Neural cell (in vitro differentiated cells): ENCODE measurements around the gene HSBP1. TPM values are rescaled to one million over a fixed set of nuclear protein-coding genes. Genes with fewer than 3 reads are reported as not detected.

Experiments
- H2AFZ ChIP-seq: fragments of 200-600, 300-800 bp; sonication (generic), shearing (Covaris generic); 2 replicates; pipeline ENCODE4 v1.6.0; 2014; ENCODE audit warnings: low read depth, mild to moderate bottlenecking, antibody characterized with exemption, low read length, moderate library complexity
- H3F3A ChIP-seq: fragments of 200-600 bp; shearing (Covaris generic); 2 replicates; pipeline ENCODE4 v1.6.1; 2016; ENCODE audit warnings: mild to moderate bottlenecking, moderate library complexity, mixed read lengths, antibody characterized with exemption, low read length; ENCODE audit not compliant: insufficient read depth, poor library complexity, severe bottlenecking
- H3K27ac ChIP-seq: fragments of 200-600, 300-800 bp; sonication (generic), shearing (Covaris generic); 2 replicates; pipeline ENCODE4 v1.5.1; 2014; ENCODE audit warnings: mild to moderate bottlenecking, low read length, moderate library complexity
- H3K27me3 ChIP-seq: fragments of 300-800, 200-600 bp; sonication (generic), shearing (Covaris generic); 2 replicates; pipeline ENCODE4 v1.6.0; 2014; ENCODE audit warnings: mild to moderate bottlenecking, low read depth, low read length, moderate library complexity; ENCODE audit not compliant: insufficient read depth
- H3K36me3 ChIP-seq: fragments of 300-800, 200-600 bp; sonication (generic), shearing (Covaris generic); 2 replicates; pipeline ENCODE4 v1.5.1; 2014; ENCODE audit warnings: mild to moderate bottlenecking, antibody characterized with exemption, low read length, moderate library complexity; ENCODE audit not compliant: insufficient read depth
- H3K4me2 ChIP-seq: fragments of 300-800, 200-600 bp; sonication (generic), shearing (Covaris generic); 2 replicates; pipeline ENCODE4 v1.6.0; 2014; ENCODE audit warnings: mild to moderate bottlenecking, low read length
- H3K4me3 ChIP-seq: fragments of 300-800, 200-600 bp; sonication (generic), shearing (Covaris generic); 2 replicates; pipeline ENCODE4 v1.5.1; 2014; ENCODE audit warnings: mild to moderate bottlenecking, low read length, moderate library complexity
- H3K79me2 ChIP-seq: fragments of 200-600 bp; shearing (Covaris generic); replicated peaks from 2 replicates; pipeline ENCODE4 v1.6.0; 2014; ENCODE audit warnings: mild to moderate bottlenecking, low read length, moderate library complexity; ENCODE audit not compliant: insufficient read depth
- H3K9ac ChIP-seq: fragments of 300-800, 200-600 bp; sonication (generic), shearing (Covaris generic); 2 replicates; pipeline ENCODE4 v1.6.1; 2016; ENCODE audit warnings: mild to moderate bottlenecking, low read length, mixed read lengths
- H3K9me2 ChIP-seq: fragments of 200-600 bp; shearing (Covaris generic); 2 replicates; pipeline ENCODE4 v1.6.1; 2016; ENCODE audit warnings: mild to moderate bottlenecking, low read length, mixed read lengths; ENCODE audit not compliant: insufficient read depth
- H3K9me3 ChIP-seq: fragments of 200-600, 300-800 bp; sonication (generic), shearing (Covaris generic); 2 replicates; pipeline ENCODE4 v1.6.1; 2016; ENCODE audit warnings: mild to moderate bottlenecking, mixed run types, low read length, moderate library complexity, mixed read lengths
- H4K20me1 ChIP-seq: fragments of 200-600 bp; shearing (Covaris generic); 2 replicates; pipeline ENCODE4 v1.6.1; 2016; ENCODE audit warnings: mild to moderate bottlenecking, mixed run types; ENCODE audit not compliant: insufficient read depth
- CTCF ChIP-seq: fragments of 450-650 bp; IDR thresholded peaks from 2 replicates; pipeline ENCODE4 v1.5.1; 2014; ENCODE audit warnings: antibody characterized with exemption, mild to moderate bottlenecking, moderate library complexity; ENCODE audit not compliant: poor library complexity, severe bottlenecking
- EP300 ChIP-seq: fragments of 450-650 bp; conservative IDR thresholded peaks from 2 replicates; pipeline ENCODE4 v1.6.1; 2014; ENCODE audit warnings: antibody characterized with exemption, mild to moderate bottlenecking, moderate library complexity; ENCODE audit not compliant: poor library complexity, severe bottlenecking
- EZH2 ChIP-seq: fragments of 200-600, 300-800 bp; shearing (Covaris generic), sonication (generic); IDR thresholded peaks from 2 replicates; pipeline ENCODE4 v1.6.1; 2014; ENCODE audit warnings: antibody characterized with exemption, low read length, borderline replicate concordance, mild to moderate bottlenecking; ENCODE audit not compliant: insufficient read depth, poor library complexity, severe bottlenecking
- MXI1 ChIP-seq: fragments of 450-650 bp; conservative IDR thresholded peaks from 2 replicates; pipeline ENCODE4 v1.6.1; 2014; ENCODE audit warnings: antibody characterized with exemption, mild to moderate bottlenecking; ENCODE audit not compliant: poor library complexity, severe bottlenecking
- POLR2AphosphoS5 ChIP-seq: IDR thresholded peaks from 2 replicates; pipeline ENCODE4 v1.6.1; 2012
- RAD21 ChIP-seq: fragments of 450-650 bp; conservative IDR thresholded peaks from 2 replicates; pipeline ENCODE4 v1.6.1; 2014; ENCODE audit warnings: antibody characterized with exemption, mild to moderate bottlenecking, moderate library complexity
- REST ChIP-seq: IDR thresholded peaks from 2 replicates; pipeline ENCODE4 v1.6.1; 2012; ENCODE audit warnings: borderline replicate concordance
- SMC3 ChIP-seq: fragments of 450-650 bp; conservative IDR thresholded peaks from 2 replicates; pipeline ENCODE4 v1.6.1; 2014; ENCODE audit warnings: antibody characterized with exemption, mild to moderate bottlenecking, moderate library complexity; ENCODE audit not compliant: poor library complexity
- TAF1 ChIP-seq: IDR thresholded peaks from 2 replicates; pipeline ENCODE4 v1.6.1; 2012; ENCODE audit warnings: low read depth
- polyA plus RNA-seq: library from polyadenylated mRNA; depleted of rRNA; stranded (reverse); fragments of >200 nt; gene quantifications from 2 replicates; pipeline ENCODE4 v1.2.3, GENCODE V29; 2014

The HSBP1 gene
- polyA plus RNA-seq, 1 donor from 2014 or later = 158 TPM

DNA sequence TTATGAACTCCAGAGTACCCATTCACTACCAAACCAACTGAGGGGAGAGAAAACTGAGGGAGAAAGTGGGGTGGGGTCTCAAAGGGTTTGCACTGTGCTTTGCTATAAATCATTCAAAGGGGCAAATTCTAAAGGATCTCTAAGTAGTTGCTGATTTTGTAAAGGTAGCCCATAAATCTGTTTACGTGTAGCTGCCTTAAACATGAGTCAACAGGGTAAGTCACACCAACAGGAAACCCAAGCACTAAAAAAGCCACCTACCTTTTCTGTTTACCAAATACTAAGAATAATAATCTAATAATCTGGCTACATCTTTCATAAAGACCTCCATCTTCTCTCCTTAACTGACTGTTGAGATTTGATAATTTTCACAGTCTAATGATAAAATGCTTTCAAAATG is 8.4 kb upstream of the HSBP1 start:
- no peak for TF ChIP-seq RAD21
- no peak for TF ChIP-seq POLR2AphosphoS5
- no peak for TF ChIP-seq EZH2
- TF ChIP-seq CTCF = no peak
- no peak for TF ChIP-seq MXI1
- TF ChIP-seq EP300 = no peak
- no peak for TF ChIP-seq TAF1
- no peak for TF ChIP-seq SMC3
- TF ChIP-seq REST = no peak

DNA sequence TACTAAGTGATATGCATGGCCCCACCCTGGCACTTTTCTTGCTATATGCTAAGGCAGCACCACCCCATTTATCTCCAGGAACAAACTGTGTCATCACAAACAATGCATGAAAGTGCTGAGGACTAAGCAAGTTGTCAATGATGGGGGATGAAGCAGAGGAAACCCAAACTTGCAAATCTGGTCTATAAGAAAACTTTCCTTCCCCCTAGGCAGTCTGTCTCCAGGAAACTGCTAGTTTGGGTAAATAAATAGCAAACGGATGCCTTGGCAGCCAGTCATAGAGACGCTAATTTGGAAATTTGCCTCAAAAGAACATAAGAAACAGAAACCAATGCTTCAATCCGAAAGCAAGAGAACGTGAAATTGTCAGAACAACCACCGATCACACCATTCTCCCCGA is 5.6 kb upstream of the HSBP1 start:
- Histone ChIP-seq H3K9ac (no peak overlapping the region), H3K27me3 (no peaks in the 10 kb centered on the region)

More for the DNA sequence above, 8.4 kb upstream of the HSBP1 start:
- no peaks in the 10 kb centered on the region for H3K79me2 ChIP-seq
- no peaks in the 10 kb centered on the region for H3K9me3 ChIP-seq
- H3K27ac ChIP-seq = no peak overlapping the region
- H3K9me2 ChIP-seq = no peaks in the 10 kb centered on the region
- H3K36me3 ChIP-seq = no peaks in the 10 kb centered on the region
- no peak overlapping the region for H3K4me3 ChIP-seq
- H2AFZ ChIP-seq = no peak overlapping the region
- no peaks in the 10 kb centered on the region for H3K27me3 ChIP-seq
- H3K9ac ChIP-seq = no peak overlapping the region
- H3F3A ChIP-seq = no peaks in the 10 kb centered on the region
- H4K20me1 ChIP-seq = no peaks in the 10 kb centered on the region
- no peak overlapping the region for H3K4me2 ChIP-seq

More for the DNA sequence above, 5.6 kb upstream of the HSBP1 start:
- no peak for TF ChIP-seq CTCF
- no peak for TF ChIP-seq EP300
- TF ChIP-seq POLR2AphosphoS5 = no peak
- no peak for TF ChIP-seq EZH2
- TF ChIP-seq RAD21 = no peak
- no peak for TF ChIP-seq MXI1
- TF ChIP-seq REST = no peak
- no peak for TF ChIP-seq SMC3
- no peak for TF ChIP-seq TAF1
- H3K4me3 ChIP-seq = no peak overlapping the region
- no peaks in the 10 kb centered on the region for H3F3A ChIP-seq
- no peak overlapping the region for H3K27ac ChIP-seq
- H3K79me2 ChIP-seq = no peaks in the 10 kb centered on the region
- no peak overlapping the region for H2AFZ ChIP-seq
- no peaks in the 10 kb centered on the region for H3K9me2 ChIP-seq
- no peaks in the 10 kb centered on the region for H3K36me3 ChIP-seq
- H3K4me2 ChIP-seq = no peak overlapping the region
- no peaks in the 10 kb centered on the region for H4K20me1 ChIP-seq
- H3K9me3 ChIP-seq = no peaks in the 10 kb centered on the region
